ENCODE data around the gene MTHFR.

The MTHFR gene

DNA sequence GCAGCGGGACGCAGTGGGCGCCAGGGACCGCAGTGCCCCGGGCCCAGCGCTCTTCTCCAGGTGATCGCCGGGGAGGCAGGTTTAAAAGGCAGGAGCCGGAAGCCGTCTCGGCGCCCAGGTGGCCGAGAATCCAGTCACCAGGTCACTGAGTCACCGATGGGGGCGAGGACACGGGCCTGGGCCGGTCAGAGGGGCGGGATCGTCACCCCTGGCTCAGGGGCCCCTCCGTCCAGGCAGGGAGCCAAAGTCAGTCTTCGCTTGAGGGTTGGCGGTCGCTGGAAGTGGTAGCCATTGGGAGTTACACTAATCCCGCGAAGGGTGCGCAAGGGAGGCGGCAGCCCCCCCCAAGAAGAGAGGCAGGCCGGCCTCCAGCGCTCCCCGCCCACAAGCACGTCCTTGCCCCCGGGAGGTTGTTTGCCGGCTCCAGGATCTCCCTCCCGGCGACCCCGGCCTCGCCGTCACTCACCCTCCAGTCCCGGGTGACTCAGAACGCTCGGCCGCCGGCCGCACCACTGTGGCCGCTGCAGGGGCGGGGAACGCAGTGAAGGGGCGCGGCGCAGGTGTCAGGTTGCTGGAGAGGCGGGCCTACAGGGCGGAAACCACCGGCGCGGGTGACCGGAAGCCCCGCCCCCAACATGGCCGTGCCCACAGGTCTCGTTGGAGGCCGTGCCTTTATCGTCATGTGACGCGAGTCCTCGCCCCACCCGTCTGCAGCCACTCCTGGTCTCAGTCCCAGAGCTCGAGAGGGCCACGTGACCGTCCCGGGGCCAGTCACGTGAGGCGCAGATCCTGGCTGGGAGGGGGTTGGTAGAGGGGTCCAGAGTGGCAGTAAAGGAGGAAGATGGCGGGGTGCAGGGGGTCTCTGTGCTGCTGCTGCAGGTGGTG is at the start of gene MTHFR, which contains the start of gene CLCN6:
MTHFR (minus strand) TSS at position 543 of the 885 bp plus-strand sequence. CDS start 2,848 bp downstream, outside the sequence.
CLCN6 (plus strand) TSS at position 770 of the 885 bp plus-strand sequence; CDS start at position 842, 72 bp downstream.
- peak; percentile 99 for DNase-seq (ENCODE audit: low spot score)

DNA sequence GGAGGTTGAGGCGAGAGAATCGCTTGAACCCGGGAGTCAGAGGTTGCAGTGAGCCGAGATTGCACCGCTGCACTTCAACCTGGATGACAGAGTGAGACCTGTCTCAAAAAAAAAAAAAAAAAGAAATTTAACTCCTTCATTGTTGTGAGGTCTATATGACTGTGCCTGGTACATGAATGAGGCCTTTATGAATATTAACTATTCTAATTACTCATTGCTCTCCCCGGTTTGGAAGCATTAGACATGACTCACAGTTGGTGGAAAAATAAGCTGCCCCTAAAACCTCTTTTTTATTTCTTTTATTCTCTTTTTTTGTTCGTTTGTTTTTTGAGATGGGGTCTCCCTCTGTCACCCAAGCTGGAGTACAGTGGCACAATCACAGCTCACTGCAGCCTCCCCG is 49.7 kb upstream of the MTHFR start:
- DNase-seq (ENCODE audit: low spot score): no peak

DNA sequence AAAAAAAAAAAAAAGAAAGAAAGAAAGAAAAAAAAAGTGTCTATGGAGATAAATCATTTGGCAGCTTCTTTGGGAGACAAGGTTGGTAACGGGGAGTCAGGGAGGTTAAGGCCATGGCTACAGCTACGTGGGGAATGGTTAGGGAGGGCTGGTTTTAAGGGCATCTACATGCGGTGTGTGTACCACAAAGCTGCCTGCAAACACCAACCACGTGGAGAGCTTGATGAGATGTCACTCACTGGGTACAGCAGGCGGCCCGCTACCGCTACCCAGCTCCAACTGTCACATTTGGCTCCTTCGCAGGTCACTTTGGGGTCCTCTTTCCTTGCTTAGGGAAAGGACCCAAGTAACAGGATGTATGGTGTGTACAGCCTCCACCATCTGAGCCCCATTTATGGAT is 48.8 kb upstream of the MTHFR start:
- no peak for DNase-seq (ENCODE audit: low spot score)

DNA sequence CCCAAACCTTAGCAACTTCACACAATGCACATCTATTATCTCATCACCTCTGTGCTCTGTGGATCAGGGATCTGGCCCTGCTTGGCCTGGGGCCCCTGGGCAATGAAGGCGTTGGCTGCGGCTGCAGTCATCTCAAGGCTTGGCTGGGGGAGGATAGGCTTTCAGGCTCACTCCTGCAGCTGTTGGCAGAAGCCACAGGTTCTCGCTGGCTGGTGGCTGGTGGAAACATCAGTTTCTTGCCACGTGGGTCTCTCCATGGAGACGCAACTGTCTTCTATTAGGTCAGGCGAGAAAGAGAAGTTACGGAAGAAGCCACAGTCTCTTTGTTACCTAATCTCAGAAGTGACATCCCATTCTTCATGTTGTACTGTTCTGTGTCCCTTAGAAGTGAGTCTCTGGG is 45.4 kb upstream of the MTHFR start:
- DNase-seq (ENCODE audit: low spot score): no peak

DNA sequence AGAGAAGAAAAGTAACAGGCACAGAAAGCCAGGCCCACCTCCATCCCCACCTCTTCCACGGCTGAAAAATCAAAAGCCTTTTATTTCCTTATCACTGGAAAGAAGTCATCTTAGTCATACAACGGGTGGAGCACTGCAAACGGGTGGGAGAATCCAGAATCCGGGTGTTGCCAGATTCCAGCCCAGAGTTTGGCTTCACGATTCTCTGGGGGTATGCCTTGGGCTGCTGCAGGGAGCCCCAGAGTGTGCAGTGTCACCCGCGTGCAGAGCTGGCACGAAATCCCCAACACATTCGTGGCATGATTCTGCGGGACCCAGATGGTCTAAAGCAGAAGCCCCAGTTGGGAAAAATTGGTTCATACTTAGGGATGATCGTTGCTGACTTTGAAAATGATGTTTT is 44.4 kb upstream of the MTHFR start:
- DNase-seq (ENCODE audit: low spot score): no peak

DNA sequence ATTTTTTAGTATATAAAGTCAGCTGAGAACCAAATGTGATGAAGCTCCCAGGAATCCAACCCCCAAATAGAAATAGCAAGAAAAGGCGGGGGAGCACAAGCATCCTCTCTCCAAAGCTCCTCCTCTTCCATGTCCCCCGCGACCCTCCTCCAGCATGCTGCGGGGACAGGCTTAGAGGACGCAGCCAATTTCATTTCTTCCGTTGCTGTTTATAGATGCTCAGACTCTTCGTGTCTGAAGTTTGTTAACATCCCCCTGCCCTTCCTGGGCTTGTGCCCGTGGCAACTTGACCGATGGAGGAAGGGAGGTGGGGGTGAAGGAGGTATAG is 42.6 kb upstream of the MTHFR start:
- DNase-seq (ENCODE audit: low spot score): no peak

DNA sequence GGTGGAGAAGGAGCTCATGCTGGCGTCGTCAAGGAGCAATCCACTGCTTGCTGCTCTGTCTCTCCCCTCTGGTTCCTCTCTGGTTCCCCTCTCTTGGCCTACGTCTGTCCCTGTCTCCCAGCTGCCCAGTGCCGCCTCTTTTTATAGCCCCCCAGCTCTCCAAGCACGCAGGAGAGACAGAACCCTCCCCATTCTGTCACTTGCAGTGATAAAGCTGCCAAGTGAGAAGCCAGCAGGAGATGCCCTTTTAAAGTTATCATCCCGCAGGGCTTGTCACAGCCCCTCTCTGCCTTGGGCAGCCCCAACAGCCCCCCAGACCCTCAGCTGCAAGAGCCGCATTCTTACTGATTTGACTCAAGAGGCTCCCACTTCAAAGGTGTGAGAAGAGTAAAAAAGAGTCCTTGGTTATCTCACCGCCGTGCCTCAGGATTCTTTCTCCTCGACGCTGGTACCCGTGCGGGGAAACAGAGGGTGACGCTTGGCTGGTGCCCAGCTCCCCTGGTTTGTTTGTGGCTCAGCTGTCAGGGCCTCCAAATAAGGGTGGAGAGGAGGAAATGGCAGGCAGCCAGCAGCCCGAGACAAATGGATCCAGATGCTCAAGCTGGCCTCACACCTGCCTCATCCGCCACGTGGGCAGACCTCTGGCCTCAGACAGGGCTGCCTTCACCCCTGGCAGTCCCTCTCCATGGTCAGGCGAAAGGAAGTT is 42.1 kb upstream of the MTHFR start, which contains the start of gene NPPA:
NPPA (minus strand) TSS at position 117 of the 706 bp plus-strand sequence; CDS start at position 18, 99 bp downstream.
- no peak for DNase-seq (ENCODE audit: low spot score)

DNA sequence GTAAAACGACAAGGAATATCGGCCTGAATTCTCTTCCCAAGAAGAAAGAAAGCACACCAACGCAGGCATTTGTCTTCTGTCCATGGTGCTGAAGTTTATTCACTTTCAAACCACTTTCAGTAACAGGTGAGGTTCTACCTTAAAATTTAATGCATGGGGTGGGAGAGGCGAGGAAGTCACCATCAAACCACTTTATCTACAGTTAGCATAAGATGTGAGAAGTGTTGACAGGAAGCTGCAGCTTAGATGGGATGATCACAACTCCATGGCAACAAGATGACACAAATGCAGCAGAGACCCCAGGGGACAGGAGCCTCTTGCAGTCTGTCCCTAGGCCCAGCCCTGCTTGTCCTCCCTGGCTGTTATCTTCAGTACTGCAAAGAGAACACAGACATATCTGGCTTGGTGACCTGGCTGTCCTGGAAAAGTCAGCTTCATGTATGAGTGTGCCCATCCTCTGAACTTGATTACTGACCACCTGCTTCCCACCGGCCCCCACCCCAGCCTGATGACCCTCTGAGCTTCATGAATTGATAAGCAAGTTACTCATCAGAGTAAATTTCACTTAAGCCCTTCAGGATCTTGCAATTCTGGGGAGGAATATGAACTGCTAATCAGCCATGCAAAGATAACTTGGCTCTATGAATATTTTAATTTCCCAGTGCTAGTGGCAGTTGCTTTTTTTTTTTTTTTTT is 40.0 kb upstream of the MTHFR start:
- no peak for DNase-seq (ENCODE audit: low spot score)

DNA sequence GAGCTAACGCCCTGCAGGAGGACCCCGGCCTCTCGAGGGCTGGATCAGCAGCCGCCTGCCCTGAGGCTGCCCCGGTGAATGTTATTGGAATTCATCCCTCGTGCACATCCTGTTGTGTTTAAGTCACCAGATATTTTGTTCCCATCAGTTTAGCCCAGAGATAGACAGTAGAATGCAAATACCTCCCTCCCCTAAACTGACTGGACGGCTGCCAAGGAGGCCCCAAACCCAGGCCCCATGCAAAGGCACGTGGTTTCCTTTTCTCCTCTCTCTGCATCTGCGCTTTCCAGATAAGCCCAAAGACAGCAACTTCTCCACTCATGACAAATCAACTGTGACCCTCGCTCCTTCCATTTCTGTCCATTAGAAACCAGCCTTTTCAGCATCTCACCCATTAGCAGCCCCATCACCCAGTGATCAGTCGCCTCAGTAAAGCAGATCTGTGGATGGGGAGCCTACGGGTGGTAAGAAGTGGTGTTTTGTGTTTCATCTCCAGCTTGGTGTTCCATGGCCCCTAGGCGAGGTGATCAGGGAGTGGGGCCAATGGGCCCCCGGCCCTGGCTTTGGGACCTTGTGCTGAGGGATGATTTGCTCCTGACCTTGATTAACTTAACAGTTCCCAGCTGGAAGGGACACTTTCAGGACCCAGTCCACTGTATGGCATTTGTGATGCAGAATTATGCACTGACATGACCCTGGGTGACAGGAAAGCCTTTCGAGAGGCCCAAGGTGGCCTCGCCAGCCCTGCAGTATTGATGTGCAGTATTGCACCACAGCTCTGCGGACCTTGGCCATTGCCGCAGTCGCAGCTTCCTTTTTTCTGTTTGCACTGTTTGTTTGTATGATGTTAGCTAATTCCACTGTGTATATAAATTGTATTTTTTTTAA is 36.6 kb upstream of the MTHFR start:
- DNase-seq (ENCODE audit: low spot score): no peak

DNA sequence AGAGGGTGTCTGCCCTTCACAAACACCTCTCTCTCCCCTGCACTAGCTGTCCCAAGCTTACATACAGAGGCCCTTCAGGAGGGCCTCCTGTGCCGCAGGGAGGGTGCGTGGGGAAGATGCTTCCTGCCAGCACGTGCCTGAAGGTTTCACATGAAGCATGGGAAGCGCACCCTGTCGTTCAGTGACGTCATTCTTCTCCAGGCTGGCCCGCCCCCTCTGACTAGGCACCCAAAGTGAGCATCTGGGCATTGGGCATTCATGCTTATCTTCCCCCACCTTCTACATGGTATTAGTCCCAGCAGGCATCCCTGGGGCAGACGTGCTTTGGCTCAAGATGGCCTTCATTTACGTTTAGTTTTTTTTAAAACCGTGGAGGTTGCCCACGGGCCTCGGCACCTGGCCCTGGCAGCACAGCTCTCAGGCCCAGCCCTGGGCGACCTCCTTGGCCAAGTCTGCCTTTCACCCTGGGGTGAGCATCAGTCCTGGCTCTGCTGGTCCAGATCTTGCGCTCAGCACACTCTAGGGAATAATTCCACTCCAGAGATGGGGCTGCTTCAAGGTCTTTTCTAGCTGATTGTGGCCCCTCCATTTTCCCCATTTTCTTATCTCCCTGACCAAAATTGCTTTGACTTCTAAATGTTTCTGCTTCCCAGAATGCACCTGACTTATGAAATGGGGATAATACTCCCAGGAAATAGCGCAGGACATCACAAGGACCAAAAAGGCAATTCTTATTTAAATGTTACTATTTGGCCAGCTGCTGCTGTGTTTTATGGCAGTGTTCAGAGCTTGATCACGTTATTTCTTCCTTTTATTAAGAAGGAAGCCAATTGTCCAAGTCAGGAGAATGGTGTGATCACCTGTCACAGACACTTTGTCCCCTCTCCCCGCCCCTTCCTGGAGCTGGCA is 35.7 kb upstream of the MTHFR start:
- no peak for DNase-seq (ENCODE audit: low spot score)

DNA sequence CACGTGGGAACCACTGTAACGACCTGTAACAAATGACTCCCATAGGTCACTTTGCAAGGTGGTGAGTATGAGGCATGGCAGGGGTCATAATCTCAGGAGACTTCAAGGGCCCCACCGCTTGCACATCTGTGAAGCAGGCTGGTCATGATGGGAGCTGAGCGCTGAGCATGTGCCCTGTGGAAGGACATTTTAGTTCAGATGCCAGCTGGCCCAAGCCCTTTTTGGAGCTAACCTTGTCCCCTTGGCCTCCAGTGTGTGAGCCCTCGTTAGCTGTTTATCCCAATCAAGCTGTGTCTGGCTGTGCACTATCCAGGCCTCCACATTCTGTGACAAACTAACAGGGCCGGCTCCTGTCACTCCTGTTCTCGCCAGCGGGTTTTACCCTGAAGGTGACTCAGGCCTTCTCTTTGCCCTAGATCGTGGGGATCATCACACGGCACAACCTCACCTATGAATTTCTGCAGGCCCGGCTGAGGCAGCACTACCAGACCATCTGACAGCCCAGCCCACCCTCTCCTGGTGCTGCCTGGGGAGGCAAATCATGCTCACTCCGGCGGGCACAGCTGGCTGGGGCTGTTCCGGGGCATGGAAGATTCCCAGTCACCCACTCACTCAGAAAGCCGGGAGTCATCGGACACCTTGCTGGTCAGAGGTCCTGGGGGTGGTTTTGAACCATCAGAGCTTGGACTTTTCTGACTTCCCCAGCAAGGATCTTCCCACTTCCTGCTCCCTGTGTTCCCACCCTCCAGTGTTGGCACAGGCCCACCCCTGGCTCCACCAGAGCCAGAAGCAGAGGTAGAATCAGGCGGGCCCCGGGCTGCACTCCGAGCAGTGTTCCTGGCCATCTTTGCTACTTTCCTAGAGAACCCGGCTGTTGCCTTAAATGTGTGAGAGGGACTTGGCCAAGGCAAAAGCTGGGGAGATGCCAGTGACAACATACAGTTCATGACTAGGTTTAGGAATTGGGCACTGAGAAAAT is 34.3 kb upstream of the MTHFR start:
- DNase-seq (ENCODE audit: low spot score): no peak

DNA sequence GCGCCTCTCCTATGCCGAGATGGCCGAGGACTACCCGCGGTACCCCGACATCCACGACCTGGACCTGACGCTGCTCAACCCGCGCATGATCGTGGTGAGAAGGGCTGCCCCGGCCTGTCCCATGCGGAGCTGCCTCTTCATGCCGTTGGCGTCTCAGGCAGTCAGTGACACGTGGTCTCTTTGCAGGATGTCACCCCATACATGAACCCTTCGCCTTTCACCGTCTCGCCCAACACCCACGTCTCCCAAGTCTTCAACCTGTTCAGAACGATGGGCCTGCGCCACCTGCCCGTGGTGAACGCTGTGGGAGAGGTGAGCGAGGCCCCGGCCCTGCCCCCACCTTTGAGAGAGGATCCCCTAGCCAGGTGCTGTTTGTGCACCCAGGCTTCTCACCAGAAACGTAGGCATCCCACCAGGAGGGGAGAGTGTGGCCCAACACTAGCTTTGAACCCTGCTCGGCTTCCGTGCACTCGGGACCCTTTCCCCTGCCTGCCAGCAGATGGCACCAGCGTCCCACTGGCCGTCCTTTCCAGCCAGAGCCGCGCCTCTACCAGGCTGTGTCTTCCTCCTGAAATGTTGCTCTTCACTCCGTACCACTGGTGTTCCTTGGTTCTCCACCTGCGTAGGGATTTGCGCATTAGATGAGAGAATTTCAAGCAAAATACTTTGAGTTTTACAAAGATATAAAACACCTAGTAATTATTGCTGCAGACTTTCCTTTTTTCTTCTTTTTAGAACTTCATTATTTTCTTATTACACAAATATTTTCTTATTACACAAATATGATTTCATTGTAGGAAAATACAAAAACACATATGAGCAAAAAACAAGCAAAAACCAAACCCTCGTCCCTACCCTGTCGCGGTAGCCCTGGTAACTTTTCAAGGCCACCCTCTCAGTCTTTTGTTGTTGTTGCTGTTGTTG is 32.8 kb upstream of the MTHFR start:
- DNase-seq (ENCODE audit: low spot score): peak; percentile 58

DNA sequence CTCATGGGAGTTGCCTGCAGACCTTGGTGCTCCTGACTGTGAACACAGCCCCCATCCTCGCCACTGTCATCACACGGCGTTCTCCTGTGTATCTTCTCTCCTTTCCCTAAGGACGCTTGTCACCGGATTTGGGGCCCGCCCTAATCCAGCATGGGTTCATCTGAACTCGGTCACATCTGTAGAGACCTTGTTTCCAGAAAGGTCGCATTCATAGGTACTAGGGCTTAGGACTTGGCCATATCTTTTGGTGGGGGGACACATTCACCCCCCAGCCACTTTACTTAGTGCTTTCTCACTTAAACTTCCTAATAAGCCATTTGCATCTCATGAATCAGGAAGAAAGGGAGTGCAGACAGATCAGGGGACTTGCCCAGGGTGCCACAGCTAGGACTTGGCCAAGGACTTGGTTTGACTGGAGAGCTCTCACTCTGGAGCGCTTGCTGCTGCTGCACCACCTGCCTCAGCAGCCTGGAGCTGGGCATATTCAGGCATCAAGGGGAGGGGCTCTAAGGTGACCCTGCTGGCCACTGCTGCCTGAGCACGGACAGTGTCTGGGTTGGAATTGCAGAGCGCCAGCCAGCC is 32.1 kb upstream of the MTHFR start:
- DNase-seq (ENCODE audit: low spot score): no peak

DNA sequence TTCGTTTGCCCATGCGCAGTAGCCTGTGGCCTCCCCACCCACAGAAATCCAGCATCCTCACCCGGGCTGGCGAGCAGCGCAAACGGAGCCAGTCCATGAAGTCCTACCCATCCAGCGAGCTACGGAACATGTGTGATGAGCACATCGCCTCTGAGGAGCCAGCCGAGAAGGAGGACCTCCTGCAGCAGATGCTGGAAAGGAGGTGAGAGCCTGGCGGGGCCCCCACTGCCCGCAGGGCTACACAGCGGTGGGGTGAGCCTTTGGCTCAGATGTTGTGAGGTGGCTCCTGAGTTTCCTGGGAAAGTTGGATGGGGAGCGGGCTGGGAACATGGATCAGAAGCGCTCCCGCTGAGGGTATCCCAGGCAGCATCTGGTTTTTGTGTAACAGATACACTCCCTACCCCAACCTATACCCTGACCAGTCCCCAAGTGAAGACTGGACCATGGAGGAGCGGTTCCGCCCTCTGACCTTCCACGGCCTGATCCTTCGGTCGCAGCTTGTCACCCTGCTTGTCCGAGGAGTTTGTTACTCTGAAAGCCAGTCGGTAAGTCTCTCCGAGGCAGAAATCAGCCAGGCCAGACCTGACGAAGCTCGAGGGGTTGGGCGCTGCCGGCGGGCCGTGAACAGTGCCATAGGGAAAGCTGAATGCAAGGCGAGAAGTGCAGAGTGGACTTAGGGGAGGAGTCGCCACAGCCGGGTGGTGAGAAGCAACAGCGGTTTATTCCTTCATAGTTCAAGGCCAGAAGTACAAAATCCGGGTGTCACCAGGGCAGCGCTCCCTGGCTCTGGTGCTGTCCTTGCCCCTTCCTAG is 31.4 kb upstream of the MTHFR start:
- DNase-seq (ENCODE audit: low spot score): no peak

DNA sequence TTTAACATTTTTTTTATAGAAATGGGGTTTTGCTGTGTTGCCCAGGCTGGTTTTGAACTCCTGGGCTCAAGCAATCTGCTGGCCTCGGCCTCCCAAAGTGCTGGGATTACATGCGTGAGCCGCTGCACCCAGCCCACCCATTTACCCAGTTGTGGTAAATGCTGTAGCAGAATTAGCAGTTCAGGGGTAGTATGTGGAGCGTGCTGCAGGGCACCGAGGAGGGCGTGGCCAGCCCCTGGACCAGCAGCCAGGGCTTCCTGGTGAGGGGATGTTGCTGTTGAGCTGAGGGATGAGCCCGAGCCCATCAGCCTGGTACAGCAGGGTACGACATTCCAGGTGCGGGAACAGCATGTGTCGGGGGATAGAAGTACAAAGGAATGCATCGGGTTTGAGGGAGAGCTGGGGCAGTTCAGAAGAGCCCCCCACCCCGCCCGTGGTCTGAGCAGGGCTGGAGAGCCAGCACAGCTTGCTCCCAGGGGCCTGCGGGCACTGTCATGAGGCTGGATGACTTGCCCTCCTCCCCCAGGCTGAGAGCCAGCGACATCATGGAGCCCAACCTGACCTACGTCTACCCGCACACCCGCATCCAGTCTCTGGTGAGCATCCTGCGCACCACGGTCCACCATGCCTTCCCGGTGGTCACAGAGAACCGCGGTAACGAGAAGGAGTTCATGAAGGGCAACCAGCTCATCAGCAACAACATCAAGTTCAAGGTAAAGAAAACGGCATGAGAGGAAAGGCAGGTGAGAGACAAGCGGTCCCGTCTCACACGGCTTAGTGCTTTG is 29.9 kb upstream of the MTHFR start:
- DNase-seq (ENCODE audit: low spot score): no peak

DNA sequence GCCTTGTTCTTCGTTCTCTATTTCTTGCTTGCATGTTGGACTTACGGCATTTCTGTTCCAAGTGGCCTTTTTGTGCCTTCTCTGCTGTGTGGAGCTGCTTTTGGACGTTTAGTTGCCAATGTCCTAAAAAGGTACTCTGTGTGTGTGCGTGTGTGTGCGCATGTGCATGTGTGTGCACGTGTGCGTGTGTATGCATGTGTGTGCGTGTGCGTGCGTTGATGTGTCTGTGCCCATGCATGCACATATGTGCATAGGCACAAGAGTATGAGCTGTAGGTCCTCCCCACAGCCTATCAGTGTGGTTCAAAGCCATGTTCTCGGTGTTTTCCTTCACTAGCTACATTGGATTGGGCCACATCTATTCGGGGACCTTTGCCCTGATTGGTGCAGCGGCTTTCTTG is 28.1 kb upstream of the MTHFR start:
- DNase-seq (ENCODE audit: low spot score): no peak

All from LoVo (cell line).